ENCODE data around the gene KIFBP.
"Not testable (repeated sequence)": the region's sequence is repeated elsewhere in the genome, so short reads cannot be mapped to it uniquely, and the experiment has no call there.

Gene KIFBP, protein sequence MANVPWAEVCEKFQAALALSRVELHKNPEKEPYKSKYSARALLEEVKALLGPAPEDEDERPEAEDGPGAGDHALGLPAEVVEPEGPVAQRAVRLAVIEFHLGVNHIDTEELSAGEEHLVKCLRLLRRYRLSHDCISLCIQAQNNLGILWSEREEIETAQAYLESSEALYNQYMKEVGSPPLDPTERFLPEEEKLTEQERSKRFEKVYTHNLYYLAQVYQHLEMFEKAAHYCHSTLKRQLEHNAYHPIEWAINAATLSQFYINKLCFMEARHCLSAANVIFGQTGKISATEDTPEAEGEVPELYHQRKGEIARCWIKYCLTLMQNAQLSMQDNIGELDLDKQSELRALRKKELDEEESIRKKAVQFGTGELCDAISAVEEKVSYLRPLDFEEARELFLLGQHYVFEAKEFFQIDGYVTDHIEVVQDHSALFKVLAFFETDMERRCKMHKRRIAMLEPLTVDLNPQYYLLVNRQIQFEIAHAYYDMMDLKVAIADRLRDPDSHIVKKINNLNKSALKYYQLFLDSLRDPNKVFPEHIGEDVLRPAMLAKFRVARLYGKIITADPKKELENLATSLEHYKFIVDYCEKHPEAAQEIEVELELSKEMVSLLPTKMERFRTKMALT

DNA sequence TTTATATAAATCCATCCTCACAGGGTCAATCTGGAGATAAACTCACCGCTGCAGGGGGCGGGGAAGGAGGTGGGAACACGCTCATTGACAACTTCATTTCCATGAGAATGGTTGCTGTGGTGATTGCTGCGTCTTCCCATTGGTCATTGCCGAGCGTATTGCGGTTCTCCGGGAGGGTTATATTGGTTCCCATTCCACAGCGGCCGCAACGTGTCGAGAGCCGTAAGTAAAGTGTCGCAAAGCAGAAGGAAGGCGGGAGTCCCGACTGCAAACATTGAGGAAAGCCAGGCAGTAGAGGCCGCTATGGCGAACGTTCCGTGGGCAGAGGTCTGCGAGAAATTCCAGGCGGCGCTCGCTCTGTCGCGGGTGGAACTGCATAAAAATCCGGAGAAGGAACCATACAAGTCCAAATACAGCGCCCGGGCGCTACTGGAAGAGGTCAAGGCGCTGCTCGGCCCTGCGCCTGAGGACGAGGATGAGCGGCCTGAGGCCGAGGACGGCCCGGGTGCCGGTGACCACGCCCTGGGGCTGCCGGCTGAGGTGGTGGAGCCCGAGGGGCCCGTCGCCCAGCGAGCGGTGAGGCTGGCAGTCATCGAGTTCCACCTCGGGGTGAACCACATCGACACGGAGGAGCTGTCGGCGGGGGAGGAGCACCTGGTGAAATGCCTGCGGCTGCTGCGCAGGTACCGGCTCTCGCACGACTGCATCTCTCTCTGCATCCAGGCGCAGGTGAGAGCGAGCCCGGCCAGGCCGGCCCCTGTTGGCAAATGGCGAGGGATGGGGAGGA lies at the start of gene KIFBP:
Gene KIFBP, plus strand, starts transcription at position 274 of the 787 bp plus-strand sequence. Its CDS starts 30 bp downstream, at position 304.
- peak; percentile 93 for DNase-seq

DNA sequence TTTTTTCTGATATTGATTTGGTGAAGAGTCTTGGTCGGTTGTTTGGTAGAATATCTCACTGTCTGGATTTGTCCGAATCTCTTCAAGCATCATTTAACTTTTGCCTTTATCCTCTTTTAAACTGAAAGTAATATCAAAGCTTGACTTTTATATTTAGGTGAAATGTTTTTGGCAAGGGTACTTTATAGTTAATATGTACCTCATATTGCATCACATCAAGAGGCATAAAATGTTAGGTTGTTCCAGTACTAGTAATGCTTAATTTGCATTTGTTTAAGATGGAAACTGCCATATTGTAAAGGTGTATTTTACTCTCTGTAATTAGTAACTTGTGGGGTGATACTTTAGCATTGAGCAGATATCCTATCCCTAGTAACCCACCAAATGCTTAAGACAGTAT lies 49.7 kb upstream of the KIFBP start:
- DNase-seq: no peak

DNA sequence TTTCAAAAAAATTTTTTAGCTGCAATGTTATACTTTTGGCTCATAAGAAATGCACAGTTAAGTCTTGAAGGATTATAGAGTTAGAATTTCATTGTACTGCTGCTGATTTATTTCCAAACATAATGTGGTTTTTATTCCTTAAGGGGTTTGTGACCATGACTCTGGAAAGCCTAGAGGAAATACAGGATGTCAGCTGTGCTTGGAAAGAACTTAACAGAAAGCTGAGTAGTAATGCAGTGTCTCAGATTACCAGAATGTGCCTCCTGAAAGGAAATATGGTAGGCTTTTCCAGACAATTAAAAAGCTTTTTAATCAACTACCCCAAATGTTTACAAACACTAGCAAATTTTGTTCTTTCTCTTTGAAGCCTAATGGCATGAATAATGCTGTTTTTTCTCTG lies 47.7 kb upstream of the KIFBP start:
- DNase-seq: not testable (repeated sequence)

DNA sequence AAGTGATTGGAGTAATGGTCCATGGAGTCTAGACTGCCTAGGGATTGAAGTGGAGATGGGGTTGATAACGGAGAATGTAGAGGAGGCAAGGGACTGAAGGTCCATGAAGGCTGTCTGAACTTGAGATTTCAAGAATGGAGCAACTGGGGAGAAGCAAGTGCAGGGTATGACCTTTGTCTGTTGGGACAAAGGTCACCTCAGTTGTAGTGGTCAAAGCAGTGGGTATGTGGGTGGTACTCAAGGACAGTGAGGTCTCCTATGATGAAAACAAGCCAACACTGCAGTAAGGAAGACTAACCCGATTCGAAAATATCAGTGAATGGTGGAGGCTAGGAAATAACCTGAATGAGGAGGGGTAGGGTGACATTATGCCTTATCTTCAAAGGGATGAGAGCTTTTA lies 38.0 kb upstream of the KIFBP start:
- no peak for DNase-seq

DNA sequence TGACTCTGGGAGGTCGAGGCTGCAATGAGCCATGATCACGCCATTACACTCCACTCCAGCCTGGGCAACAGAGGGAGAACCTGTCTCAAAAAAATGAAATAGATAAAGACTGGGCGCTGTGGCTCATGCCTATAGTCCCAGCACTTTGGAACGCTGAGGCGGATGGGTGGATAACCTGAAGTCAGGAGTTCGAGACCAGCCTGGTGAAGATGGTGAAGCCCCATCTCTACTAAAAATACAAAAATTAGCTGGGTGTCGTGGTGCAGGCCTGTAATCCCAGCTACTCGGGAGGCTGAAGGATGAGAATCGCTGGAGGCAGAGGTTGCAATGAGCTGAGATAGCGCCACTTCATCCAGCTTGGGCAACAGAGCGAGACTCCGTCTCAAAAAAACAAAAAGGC lies 33.7 kb upstream of the KIFBP start:
- DNase-seq: no peak

DNA sequence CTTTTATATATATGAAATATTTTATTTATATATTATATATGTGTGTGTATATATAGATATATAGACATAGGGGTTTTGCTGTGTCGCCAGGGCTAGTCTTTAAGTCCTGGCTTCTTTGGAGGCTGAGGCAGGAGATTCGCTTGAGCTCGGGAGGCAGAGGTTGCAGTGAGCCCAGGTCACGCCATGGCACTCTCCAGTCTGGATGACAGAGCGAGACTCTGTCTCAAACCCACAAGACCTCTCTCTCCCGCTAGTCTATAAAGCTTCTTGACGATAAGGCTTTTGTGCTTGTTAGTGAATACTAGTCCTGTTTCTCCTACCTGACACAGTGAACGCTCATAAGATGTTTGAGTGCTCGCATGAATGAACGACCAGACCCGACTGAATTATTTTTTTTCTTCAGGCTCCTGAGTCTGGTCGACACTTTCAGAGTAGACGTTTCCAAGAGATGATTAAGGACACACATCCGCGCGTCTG lies 33.2 kb upstream of the KIFBP start:
- no peak for DNase-seq

DNA sequence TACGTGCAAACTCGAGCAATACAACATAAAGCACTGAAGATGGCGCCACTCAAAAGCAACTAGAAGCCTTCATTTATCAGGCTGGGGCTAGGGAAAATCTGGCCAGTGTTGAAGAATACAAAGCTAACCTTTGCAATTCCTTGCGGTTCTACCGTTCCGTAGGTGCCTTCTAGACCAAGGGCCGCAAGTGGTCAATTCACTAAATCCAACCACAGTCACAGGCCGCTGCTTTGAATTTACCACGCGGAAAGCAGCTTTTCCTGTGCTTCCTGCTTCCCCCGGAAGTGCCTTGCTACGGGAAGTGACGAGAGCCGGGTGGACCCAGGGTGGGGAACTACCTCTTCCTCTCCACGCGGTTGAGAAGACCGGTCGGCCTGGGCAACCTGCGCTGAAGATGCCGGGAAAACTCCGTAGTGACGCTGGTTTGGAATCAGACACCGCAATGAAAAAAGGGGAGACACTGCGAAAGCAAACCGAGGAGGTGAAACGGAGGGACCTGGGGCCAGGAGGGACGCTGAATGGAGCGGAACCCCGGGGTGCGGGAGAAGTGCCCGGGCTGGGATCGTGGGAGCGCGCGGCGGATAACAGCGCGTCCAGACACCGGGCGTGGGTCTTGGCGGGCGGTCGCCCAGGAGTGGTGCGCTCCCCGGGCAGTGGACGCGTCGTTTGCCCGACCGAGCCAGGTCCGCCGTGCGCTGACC lies 32.6 kb upstream of the KIFBP start, which contains the start of gene DDX21:
Gene DDX21, plus strand, starts transcription at position 339 of the 701 bp plus-strand sequence. Its CDS starts 56 bp downstream, at position 395.
- peak; percentile 86 for DNase-seq

DNA sequence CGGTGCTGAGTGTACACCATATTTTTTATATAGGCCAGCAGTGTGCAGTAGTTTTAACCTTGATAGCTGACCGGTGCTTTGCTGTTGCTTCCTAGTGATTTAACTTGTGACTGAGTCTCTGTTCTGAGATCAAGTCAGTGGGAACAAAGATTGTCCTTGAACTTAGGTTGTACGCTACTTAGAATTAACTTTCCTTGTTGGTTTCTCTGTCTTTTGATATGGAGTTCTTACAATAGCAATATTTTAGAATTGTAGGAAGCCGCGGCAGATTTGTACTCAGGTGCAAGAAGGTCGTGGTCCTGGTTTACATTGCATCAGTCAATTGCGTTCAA lies 31.4 kb upstream of the KIFBP start:
- DNase-seq: no peak

DNA sequence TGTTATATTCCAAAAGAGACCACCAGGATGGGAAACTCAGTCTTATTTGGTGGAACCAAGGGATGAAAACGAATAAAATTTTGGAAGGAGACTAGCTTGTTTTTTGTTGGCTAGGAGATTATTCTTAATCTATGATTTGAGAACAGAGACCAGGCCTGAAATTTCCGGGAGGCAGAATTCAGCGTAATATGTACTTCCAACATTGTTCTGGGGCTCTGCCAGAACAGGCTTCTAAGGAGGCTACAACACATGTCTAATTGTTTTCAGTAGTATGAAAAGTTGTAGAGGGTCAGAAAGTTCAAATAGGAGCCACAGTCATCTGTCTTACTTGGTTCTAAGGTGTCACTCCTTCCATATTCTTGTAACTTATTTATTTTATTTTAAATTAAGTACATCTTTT lies 30.9 kb upstream of the KIFBP start:
- DNase-seq: no peak

DNA sequence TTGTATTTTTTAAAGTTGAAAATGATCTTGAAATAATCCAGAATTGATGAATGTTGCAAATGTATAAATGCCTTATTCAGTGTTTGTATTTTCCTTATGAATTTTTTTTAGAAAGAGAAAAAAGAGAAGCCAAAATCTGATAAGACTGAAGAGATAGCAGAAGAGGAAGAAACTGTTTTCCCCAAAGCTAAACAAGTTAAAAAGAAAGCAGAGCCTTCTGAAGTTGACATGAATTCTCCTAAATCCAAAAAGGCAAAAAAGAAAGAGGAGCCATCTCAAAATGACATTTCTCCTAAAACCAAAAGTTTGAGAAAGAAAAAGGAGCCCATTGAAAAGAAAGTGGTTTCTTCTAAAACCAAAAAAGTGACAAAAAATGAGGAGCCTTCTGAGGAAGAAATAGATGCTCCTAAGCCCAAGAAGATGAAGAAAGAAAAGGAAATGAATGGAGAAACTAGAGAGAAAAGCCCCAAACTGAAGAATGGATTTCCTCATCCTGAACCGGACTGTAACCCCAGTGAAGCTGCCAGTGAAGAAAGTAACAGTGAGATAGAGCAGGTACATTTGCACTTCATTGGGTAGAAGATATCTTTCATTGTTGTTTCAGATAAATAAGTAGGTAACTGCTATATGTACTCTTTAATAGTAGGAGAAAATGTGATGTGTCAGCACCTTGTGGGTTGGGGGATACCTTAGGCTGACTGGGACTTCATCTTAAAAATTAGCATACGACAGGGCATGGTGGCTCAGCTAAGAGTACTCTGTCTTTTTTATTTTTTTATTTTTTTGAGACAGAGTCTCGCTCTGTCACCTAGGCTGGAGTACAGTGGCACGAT lies 28.7 kb upstream of the KIFBP start:
- DNase-seq: no peak

DNA sequence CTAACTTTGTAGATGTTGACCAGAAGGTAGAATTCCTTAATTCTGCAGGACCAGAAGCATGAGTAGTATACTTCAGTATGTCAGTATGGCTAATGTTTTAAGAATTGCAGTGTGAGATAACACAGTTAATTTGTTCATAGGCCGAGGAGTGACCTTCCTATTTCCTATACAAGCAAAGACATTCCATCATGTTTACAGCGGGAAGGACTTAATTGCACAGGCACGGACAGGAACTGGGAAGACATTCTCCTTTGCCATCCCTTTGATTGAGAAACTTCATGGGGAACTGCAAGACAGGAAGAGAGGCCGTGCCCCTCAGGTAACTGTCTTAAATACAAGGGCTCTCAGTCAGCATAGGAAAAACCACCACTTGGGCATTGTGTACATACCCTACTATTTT lies 25.5 kb upstream of the KIFBP start:
- DNase-seq: no peak

DNA sequence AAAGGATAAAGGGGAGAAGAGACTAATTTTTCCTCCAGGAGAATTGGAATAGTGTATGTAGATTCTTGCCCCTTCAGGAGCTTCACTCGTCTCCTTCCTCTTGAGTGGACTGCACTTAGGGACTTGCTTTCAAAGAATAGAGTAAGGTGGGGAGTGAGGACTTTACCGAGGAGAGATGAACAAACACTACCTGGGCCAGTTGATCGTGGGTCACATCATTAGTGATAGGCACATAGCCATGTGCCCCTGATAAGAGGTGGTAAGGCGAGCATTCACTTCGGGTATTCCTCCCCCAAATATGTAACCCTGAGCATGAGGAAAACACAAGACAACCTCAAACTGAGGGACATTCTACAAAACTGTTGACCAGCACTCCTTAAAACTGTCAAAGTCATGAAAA lies 14.6 kb upstream of the KIFBP start:
- no peak for DNase-seq

DNA sequence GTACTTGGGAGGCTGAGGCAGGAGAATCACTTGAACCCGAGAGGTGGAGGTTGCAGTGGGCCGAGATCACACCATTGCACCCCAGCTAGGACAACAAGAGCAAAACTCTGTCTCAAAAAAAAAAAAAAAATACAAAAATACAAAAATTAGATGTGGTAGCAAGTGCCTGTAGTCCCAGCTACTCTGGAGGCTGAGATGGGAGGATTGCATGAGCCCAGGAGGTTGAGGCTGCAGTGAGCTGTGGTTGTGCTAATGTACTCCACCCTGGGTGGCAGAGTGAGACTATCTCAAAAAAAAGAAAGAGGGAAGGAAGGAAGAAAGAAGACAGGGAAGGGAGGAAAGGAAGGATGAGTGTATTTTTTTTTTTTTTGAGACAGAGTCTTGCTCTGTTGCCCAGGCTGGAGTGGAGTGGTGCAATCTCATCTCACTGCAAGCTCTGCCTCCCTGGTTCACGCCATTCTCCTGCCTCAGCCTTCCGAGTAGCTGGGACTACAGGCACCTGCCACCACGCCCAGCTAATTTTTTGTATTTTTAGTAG lies 12.6 kb upstream of the KIFBP start:
- DNase-seq: not testable (repeated sequence)

DNA sequence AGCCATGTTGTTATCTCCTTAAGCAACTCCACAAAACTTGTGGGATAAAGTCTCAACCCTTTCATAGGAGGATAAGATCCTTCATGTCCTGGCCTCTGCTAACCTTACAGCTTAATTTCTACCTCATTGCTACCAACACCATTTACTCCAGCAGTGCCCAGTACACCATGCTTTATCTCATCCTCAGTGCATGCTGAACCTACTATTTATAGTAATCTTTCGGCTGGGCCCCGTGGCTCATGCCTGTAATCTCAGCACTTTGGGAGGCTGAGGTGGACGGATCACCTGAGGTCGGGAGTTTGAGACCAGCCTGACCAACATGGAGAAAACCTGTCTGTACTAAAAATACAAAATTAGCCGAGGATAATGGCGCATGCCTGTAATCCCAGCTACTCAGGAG lies 8.9 kb upstream of the KIFBP start:
- DNase-seq: not testable (repeated sequence)

DNA sequence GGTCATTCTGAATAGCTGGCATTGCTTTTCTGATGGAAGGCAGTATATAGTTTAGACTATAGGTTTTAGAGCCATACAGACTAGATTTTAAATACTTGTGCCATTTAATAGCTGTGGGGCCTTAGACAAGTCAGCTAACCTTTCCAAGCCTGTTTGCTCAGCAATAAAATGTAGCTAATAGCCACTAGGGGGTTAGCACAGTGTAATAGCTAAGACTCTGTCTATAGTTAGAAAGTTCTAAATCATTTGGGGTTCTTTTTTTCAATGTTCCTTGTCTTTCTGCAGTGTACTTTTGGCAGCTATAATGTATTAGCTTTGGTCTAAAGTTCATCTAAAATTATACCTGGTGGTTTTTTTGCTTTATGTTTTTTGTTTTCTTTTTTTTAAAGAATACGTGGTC lies 7.5 kb upstream of the KIFBP start:
- DNase-seq: no peak

DNA sequence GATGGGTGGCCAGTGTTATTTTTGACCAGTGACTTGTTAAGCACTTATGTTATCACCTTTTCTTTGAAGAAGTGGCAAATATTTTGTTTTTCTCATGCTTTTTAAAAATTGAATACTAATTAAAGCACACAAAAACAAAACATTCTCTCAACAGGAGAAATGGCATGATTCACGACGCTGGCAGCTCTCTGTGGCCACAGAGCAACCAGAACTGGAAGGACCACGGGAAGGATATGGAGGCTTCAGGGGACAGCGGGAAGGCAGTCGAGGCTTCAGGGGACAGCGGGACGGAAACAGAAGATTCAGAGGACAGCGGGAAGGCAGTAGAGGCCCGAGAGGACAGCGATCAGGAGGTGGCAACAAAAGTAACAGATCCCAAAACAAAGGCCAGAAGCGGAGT lies 6.2 kb upstream of the KIFBP start:
- no peak for DNase-seq

DNA sequence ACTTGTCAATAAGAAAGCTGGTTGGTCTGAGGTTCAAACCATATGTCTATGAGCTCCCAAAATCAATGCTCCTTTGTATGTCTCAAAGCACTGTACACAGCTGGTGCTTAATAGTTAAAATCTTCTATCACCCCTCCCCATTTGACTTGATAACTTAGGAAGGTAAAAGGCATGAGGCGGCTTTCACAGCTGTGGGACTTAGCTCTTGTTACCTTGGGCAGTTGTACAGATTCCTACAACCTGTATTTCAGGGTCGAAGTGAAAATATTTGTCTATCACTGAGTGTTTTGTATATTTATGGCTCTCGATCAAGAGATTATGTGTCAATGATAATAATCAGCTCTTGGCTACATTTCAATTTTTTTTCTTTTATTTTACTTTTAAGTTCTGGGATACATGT lies 992 bp upstream of the KIFBP start:
- no peak for DNase-seq

DNA sequence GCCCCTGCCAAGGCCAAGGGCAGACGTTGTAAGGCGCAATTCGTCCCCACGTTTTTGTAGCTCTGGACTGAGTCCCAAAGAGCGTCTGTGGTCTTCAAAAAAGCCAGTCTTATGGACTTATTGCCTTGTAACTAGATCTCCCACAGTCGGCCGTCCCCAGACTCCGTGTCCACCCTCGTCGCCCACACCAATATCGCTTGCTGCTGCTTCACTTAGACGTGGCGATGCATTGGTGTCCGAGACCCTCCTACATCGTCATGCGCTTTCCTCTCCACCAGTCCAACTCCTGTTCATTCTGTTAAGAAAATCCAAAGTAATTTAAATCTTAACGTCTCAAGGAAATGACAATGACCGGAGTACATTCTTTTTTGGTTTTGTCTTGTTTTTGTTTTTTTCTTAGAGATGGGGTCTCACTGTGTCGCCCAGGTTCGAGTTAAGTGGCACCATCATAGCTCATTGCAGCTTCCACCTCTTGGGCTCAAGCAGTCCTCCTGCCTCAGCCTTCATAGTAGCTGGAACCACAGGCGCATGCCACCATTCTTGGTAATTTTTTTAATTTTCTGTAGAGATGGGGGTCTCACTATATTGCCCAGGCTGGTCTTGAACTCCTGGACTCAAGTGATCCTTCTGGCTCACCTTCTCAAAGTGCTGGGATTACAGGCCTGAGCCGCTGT lies 851 bp downstream of the KIFBP start:
- no peak for DNase-seq

DNA sequence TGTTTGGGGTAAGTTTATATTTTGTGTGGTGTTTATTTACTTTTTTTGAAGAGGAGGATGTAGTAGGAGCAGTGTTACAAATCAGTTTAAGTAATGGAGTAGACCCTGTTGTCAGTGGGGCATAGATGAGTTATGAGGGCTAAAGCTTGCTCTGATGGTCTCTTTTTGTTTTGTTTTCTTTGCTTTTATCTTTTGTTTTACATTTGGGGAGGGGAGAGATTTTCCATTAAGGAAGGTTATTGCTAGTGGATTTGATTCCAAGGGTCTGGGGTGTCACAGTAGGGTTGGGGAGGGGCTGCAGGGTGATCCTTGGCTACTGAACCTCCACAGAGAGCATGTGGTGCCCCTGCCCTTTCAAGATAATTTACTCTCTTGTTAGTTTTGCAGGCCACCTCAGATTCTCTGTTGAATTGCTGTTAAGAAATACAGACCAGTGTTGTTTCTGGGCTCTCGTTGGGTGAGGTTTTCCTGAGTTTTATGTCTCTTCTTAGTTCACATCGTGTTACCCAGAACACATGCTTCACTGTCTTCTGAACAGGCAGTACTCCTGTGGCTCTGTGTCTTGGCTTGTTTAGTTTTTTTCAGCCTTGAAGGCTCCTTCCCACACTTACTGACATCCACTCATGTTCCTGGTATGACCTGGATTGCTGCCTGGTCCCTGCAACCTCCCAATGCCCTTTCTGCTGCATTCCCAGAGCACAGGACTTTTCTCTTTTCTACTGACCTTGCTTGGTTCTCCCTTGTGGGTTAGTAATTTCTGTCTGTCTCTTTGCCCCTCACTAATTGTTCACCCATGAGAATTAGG lies 4.2 kb downstream of the KIFBP start:
- no peak for DNase-seq

DNA sequence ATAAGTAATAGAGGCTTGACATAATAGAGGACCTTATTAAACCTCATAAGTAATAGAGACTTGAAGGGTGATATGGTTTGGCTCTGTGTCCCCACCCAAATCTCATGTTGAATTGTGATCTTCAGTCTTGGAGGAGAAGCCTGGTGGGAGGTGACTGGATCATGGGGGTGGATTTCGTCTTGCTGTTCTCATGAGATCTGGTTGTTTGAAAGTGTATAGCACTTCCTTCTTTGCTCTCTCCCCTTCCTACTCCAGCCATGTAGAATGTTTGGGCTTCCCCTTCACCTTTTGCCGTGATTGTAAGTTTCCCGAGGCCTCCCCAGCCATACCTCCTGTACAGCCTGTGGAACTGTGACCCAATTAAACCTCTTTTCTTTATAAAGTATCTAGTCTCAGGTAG lies 8.6 kb downstream of the KIFBP start:
- no peak for DNase-seq
